Panc1 (cell line): ENCODE data around the gene ALDH7A1.

Source experiments
- CTCF ChIP-seq: fragments of 450-650 bp; IDR thresholded peaks from 2 replicates; pipeline ENCODE4 v1.5.1; 2017; ENCODE audit warnings: mild to moderate bottlenecking
- REST ChIP-seq, 2 experiments: IDR thresholded peaks; 2 replicates each; pipeline ENCODE4 v1.6.1; 2011 to 2012; ENCODE audit warnings: low read depth in 2 of 2, control low read depth in 1 of 2, low read length in 1 of 2, mild to moderate bottlenecking in 1 of 2, moderate library complexity in 1 of 2; ENCODE audit not compliant: insufficient read depth in 1 of 2

GRCh38 chr5:126483156-126483555, 111.9 kb downstream of the ALDH7A1 start:
- TF ChIP-seq CTCF (no peak), REST (IDR thresholded peaks at IDR 0.05; ENCODE audit: insufficient read depth in 1 of 2, low read depth in 2 of 2, low read length in 1 of 2) (no peak)
